OCI-LY3 (cell line): ENCODE results near the gene PITPNC1.

Experiments used
- H2AFZ ChIP-seq: fragments of 200-600, 300-600 bp; shearing (Covaris generic); 2 replicates; pipeline ENCODE4 v1.6.0; 2014; ENCODE audit warnings: antibody characterized with exemption, low read depth, low read length
- H3K27ac ChIP-seq: fragments of 200-600, 300-600 bp; sonication (generic); 2 replicates; pipeline ENCODE4 v1.5.1; 2014; ENCODE audit warnings: mild to moderate bottlenecking, low read length, moderate library complexity, mixed read lengths
- H3K27me3 ChIP-seq: fragments of 200-600, 300-600 bp; sonication (generic); 2 replicates; pipeline ENCODE4 v1.6.1; 2014; ENCODE audit warnings: low read depth, low read length, mixed read lengths
- H3K36me3 ChIP-seq: fragments of 200-600, 300-600 bp; sonication (generic); replicated peaks from 2 replicates; pipeline ENCODE3; 2014; ENCODE audit warnings: low read depth, low read length, mixed read lengths
- H3K4me1 ChIP-seq: fragments of 300-600, 200-600 bp; sonication (generic); 2 replicates; pipeline ENCODE4 v1.6.1; 2014; ENCODE audit warnings: low read length, mixed read lengths
- H3K4me2 ChIP-seq: fragments of 200-600, 300-600 bp; sonication (generic); 2 replicates; pipeline ENCODE4 v1.6.1; 2014; ENCODE audit warnings: low read length, mixed read lengths
- H3K4me3 ChIP-seq: fragments of 300-600, 200-600 bp; sonication (generic); 2 replicates; pipeline ENCODE4 v1.5.1; 2014; ENCODE audit warnings: antibody characterized with exemption, mild to moderate bottlenecking, low read length, moderate library complexity
- H3K79me2 ChIP-seq: fragments of 300-600, 200-600 bp; shearing (Covaris generic); 2 replicates; pipeline ENCODE4 v1.6.1; 2014; ENCODE audit warnings: mild to moderate bottlenecking, low read length, mixed read lengths
- H3K9ac ChIP-seq: fragments of 300-600, 200-600 bp; shearing (Covaris generic); 2 replicates; pipeline ENCODE4 v1.6.0; 2014; ENCODE audit warnings: mild to moderate bottlenecking, low read length, moderate library complexity
- H3K9me3 ChIP-seq: fragments of 200-600, 300-600 bp; shearing (Covaris generic); 2 replicates; pipeline ENCODE4 v1.6.1; 2014; ENCODE audit warnings: low read length, mixed read lengths; ENCODE audit not compliant: insufficient read depth
- H4K20me1 ChIP-seq: fragments of 200-600, 300-600 bp; sonication (generic); 2 replicates; pipeline ENCODE4 v1.6.1; 2016; ENCODE audit warnings: low read length, mixed read lengths; ENCODE audit not compliant: insufficient read depth
- CTCF ChIP-seq: fragments of 200-600, 300-600 bp; sonication (generic); IDR thresholded peaks from 2 replicates; pipeline ENCODE4 v1.5.1; 2014; ENCODE audit warnings: antibody characterized with exemption, low read length, low read depth
- EZH2phosphoT487 ChIP-seq: fragments of 200-600 bp; shearing (Covaris generic); IDR thresholded peaks from 2 replicates; pipeline ENCODE4 v1.6.1; 2018; ENCODE audit warnings: antibody characterized with exemption, mixed run types, low read depth

PITPNC1 gene

GRCh38 chr17:67686241-67686640 lies 309.2 kb downstream of the PITPNC1 start:
- no peak overlapping the region for H3K4me2 ChIP-seq
- H3K4me3 ChIP-seq, result no peak overlapping the region
- no peak overlapping the region for H2AFZ ChIP-seq
- H3K9ac ChIP-seq, result no peak overlapping the region
- no peaks in the 10 kb centered on the region for H3K27me3 ChIP-seq
- no peaks in the 10 kb centered on the region for H3K36me3 ChIP-seq
- H3K4me1 ChIP-seq, result 0 out of 2 replicates have a peak, but pooled peaks cover 3% of the 10 kb centered on the region
- H4K20me1 ChIP-seq, result no peaks in the 10 kb centered on the region
- TF ChIP-seq EZH2phosphoT487, result no peak
- no peak overlapping the region for H3K27ac ChIP-seq
- H3K9me3 ChIP-seq, result no peaks in the 10 kb centered on the region
- H3K79me2 ChIP-seq, result no peaks in the 10 kb centered on the region

GRCh38 chr17:67687511-67687910 lies 310.4 kb downstream of the PITPNC1 start:
- Histone ChIP-seq H3K79me2 (no peaks in the 10 kb centered on the region), H3K4me2 (no peak overlapping the region), H3K27ac (no peak overlapping the region), H3K9me3 (no peaks in the 10 kb centered on the region), H4K20me1 (no peaks in the 10 kb centered on the region), H2AFZ (no peak overlapping the region), H3K4me3 (no peak overlapping the region), H3K9ac (no peak overlapping the region), H3K27me3 (no peaks in the 10 kb centered on the region), H3K36me3 (no peaks in the 10 kb centered on the region), H3K4me1 (0 out of 2 replicates have a peak, but pooled peaks cover 3% of the 10 kb centered on the region)
- TF ChIP-seq EZH2phosphoT487 (no peak), CTCF (no peak)

GRCh38 chr17:67689534-67690177 lies 312.6 kb downstream of the PITPNC1 start:
- Histone ChIP-seq H3K4me2 (no peak overlapping the region; the same call in 1 of the 2 replicates), H3K4me3 (no peak overlapping the region), H3K27ac (no peak overlapping the region), H3K4me1 (0 out of 2 replicates have a peak, but pooled peaks cover 3% of the 10 kb centered on the region), H3K9me3 (no peaks in the 10 kb centered on the region), H3K79me2 (no peaks in the 10 kb centered on the region), H3K9ac (no peak overlapping the region), H2AFZ (no peak overlapping the region), H3K36me3 (no peaks in the 10 kb centered on the region), H4K20me1 (no peaks in the 10 kb centered on the region), H3K27me3 (no peaks in the 10 kb centered on the region)
- TF ChIP-seq CTCF, result peak; percentile 82
- TF ChIP-seq EZH2phosphoT487, result no peak

- TF ChIP-seq EZH2phosphoT487 (no peak), CTCF (no peak)
- Histone ChIP-seq H3K9ac (no peak overlapping the region), H2AFZ (no peak overlapping the region), H3K4me3 (no peak overlapping the region), H4K20me1 (no peaks in the 10 kb centered on the region), H3K4me2 (no peak overlapping the region), H3K27me3 (no peaks in the 10 kb centered on the region), H3K36me3 (no peaks in the 10 kb centered on the region), H3K79me2 (no peaks in the 10 kb centered on the region), H3K9me3 (no peaks in the 10 kb centered on the region), H3K4me1 (0 out of 2 replicates have a peak, but pooled peaks cover 3% of the 10 kb centered on the region), H3K27ac (no peak overlapping the region)
Measured at GRCh38 chr17:67693811-67694210, 316.7 kb downstream of the PITPNC1 start.
